Astrocyte (in vitro differentiated cells and primary cell): ENCODE data around the gene CELF5. TPM values are rescaled to one million over a fixed set of nuclear protein-coding genes. Genes with fewer than 3 reads are reported as not detected.
"Not testable (repeated sequence)": the region's sequence is repeated elsewhere in the genome, so short reads cannot be mapped to it uniquely, and the experiment has no call there.

Experiments used
- DNase-seq: peaks from one replicate; pipeline ENCODE4 v3.0.0-alpha.2; 2010; ENCODE audit warnings: low read depth
- FAIRE-seq: peaks from 2 replicates; lab custom pipeline; 2011; peaks lifted over from hg19 to GRCh38; lab: Jason Lieb, UNC
- H2AFZ ChIP-seq: 2 replicates; pipeline ENCODE4 v1.6.0; 2012; ENCODE audit warnings: low read depth, low read length, inconsistent platforms
- H3K27ac ChIP-seq: 2 replicates; pipeline ENCODE4 v1.5.1; 2011; ENCODE audit warnings: low read depth, low read length, inconsistent platforms
- H3K27me3 ChIP-seq: 2 replicates; pipeline ENCODE4 v1.6.0; 2011; ENCODE audit warnings: low read length, inconsistent platforms; ENCODE audit not compliant: insufficient read depth
- H3K36me3 ChIP-seq: 2 replicates; pipeline ENCODE4 v1.5.1; 2011; ENCODE audit warnings: low read length, inconsistent platforms; ENCODE audit not compliant: insufficient read depth
- H3K4me1 ChIP-seq: 2 replicates; pipeline ENCODE4 v1.5.1; 2011; ENCODE audit warnings: low read length, inconsistent platforms; ENCODE audit not compliant: insufficient read depth
- H3K4me2 ChIP-seq: 2 replicates; pipeline ENCODE4 v1.6.0; 2012; ENCODE audit warnings: low read length, inconsistent platforms
- H3K4me3 ChIP-seq: 2 replicates; pipeline ENCODE4 v1.5.1; 2011; ENCODE audit warnings: low read depth, mild to moderate bottlenecking, low read length, inconsistent platforms; ENCODE audit not compliant: insufficient read depth
- H3K79me2 ChIP-seq: 2 replicates; pipeline ENCODE4 v1.6.0; 2012; ENCODE audit warnings: mild to moderate bottlenecking, low read length, inconsistent platforms; ENCODE audit not compliant: insufficient read depth
- H3K9ac ChIP-seq: 2 replicates; pipeline ENCODE4 v1.6.0; 2012; ENCODE audit warnings: mild to moderate bottlenecking, low read length, inconsistent platforms
- H3K9me3 ChIP-seq: 2 replicates; pipeline ENCODE4 v1.5.1; 2012; ENCODE audit warnings: low read depth, mild to moderate bottlenecking, low read length, inconsistent platforms; ENCODE audit not compliant: insufficient read depth
- H4K20me1 ChIP-seq: 2 replicates; pipeline ENCODE4 v1.6.0; 2012; ENCODE audit warnings: low read length, inconsistent platforms; ENCODE audit not compliant: insufficient read depth
- H3K27ac Mint-ChIP-seq: one replicate; pipeline ENCODE4 v1.8.0; 2021; ENCODE audit warnings: mild to moderate bottlenecking, mixed read lengths; ENCODE audit not compliant: unreplicated experiment
- H3K27me3 Mint-ChIP-seq: one replicate; pipeline ENCODE4 v1.8.0; 2021; ENCODE audit warnings: low read depth, mixed read lengths; ENCODE audit not compliant: unreplicated experiment
- H3K36me3 Mint-ChIP-seq: one replicate; pipeline ENCODE4 v1.8.0; 2021; ENCODE audit warnings: low read depth, mixed read lengths; ENCODE audit not compliant: unreplicated experiment
- H3K4me1 Mint-ChIP-seq: one replicate; pipeline ENCODE4 v1.8.0; 2021; ENCODE audit warnings: low read depth, mixed read lengths; ENCODE audit not compliant: unreplicated experiment
- H3K4me3 Mint-ChIP-seq: one replicate; pipeline ENCODE4 v1.8.0; 2021; ENCODE audit warnings: mild to moderate bottlenecking, moderate library complexity, mixed read lengths; ENCODE audit not compliant: unreplicated experiment
- H3K9me3 Mint-ChIP-seq: one replicate; pipeline ENCODE4 v1.8.0; 2021; ENCODE audit warnings: mild to moderate bottlenecking, mixed read lengths; ENCODE audit not compliant: unreplicated experiment
- CTCF ChIP-seq: IDR thresholded peaks from 2 replicates; pipeline ENCODE4 v1.5.1; 2011; ENCODE audit warnings: low read depth, mild to moderate bottlenecking, inconsistent platforms, low read length, moderate library complexity; ENCODE audit not compliant: insufficient read depth
- EZH2 ChIP-seq: IDR thresholded peaks from 2 replicates; pipeline ENCODE4 v1.6.1; 2012; ENCODE audit warnings: mild to moderate bottlenecking, low read length, inconsistent platforms; ENCODE audit not compliant: insufficient read depth
- total RNA-seq: library from RNA; stranded (reverse); gene quantifications from 2 replicates; pipeline ENCODE4 v1.2.1, GENCODE V29; 2021

The CELF5 gene
- total RNA-seq, 1 donor from 2014 or later = 1.2 TPM

GRCh38 chr19:3289971-3290569 lies 65.6 kb downstream of the CELF5 start:
- H3K36me3 Mint-ChIP-seq = no peaks in the 10 kb centered on the region
- H3K4me2 ChIP-seq = no peak overlapping the region
- H3K27me3 Mint-ChIP-seq = peaks cover 22% of the 10 kb centered on the region
- no peak overlapping the region for H2AFZ ChIP-seq
- no peak for FAIRE-seq
- no peak overlapping the region for H3K27ac ChIP-seq
- H3K4me3 ChIP-seq = no peak overlapping the region
- H3K4me3 Mint-ChIP-seq = no peak overlapping the region
- no peaks in the 10 kb centered on the region for H3K79me2 ChIP-seq
- H3K36me3 ChIP-seq = no peaks in the 10 kb centered on the region
- no peaks in the 10 kb centered on the region for H3K4me1 Mint-ChIP-seq
- no peak overlapping the region for H3K27ac Mint-ChIP-seq
- H3K27me3 ChIP-seq = no peaks in the 10 kb centered on the region
- no peak for DNase-seq
- no peaks in the 10 kb centered on the region for H4K20me1 ChIP-seq
- no peaks in the 10 kb centered on the region for H3K4me1 ChIP-seq
- no peaks in the 10 kb centered on the region for H3K9me3 ChIP-seq
- H3K9me3 Mint-ChIP-seq = no peaks in the 10 kb centered on the region
- no peak for TF ChIP-seq EZH2
- no peak for TF ChIP-seq CTCF
- H3K9ac ChIP-seq = no peak overlapping the region

DNA sequence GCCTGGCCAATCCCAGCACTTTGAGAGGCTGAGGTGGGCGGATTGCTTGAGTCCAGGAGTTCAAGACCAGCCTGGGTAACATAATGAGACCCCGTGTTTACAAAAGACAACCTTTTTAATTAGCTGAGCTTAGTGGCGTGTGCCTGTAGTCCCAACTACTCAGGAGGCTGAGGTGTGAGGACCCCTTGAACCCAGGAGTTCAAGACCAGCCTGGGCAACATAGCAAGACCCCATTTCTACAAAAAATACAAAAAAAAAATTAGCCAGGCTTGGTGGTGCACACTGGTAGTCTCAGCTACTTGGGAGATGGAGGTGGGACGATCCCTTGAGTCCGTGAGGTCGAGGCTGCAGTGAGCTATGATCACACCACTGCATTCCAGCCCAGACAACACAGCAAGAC lies 66.4 kb downstream of the CELF5 start:
- H3K36me3 ChIP-seq, H3K36me3 Mint-ChIP-seq, FAIRE-seq, DNase-seq, H3K9ac ChIP-seq, H3K4me3 Mint-ChIP-seq, H3K4me2 ChIP-seq, H3K4me3 ChIP-seq, H3K9me3 ChIP-seq, H3K9me3 Mint-ChIP-seq, H3K79me2 ChIP-seq, H2AFZ ChIP-seq, H3K27ac Mint-ChIP-seq, H3K27me3 ChIP-seq, H3K4me1 Mint-ChIP-seq, H3K4me1 ChIP-seq, H3K27ac ChIP-seq, H4K20me1 ChIP-seq: not testable (repeated sequence)
- peaks cover 22% of the 10 kb centered on the region for H3K27me3 Mint-ChIP-seq

- FAIRE-seq = no peak
- no peaks in the 10 kb centered on the region for H3K4me1 Mint-ChIP-seq
These were observed 67.2 kb downstream of the CELF5 start for GRCh38 chr19:3291644-3292043.

More at GRCh38 chr19:3291644-3292043, 67.2 kb downstream of the CELF5 start:
- Histone ChIP-seq H3K4me3 (no peak overlapping the region), H3K27ac (no peak overlapping the region), H3K36me3 (no peaks in the 10 kb centered on the region), H3K79me2 (no peaks in the 10 kb centered on the region), H3K27me3 (no peaks in the 10 kb centered on the region), H4K20me1 (no peaks in the 10 kb centered on the region), H3K9me3 (no peaks in the 10 kb centered on the region), H3K4me1 (no peaks in the 10 kb centered on the region), H3K9ac (no peak overlapping the region), H3K4me2 (no peak overlapping the region), H2AFZ (no peak overlapping the region)
- Mint-ChIP-seq H3K36me3 (no peaks in the 10 kb centered on the region), H3K27ac (no peak overlapping the region), H3K27me3 (peaks cover 22% of the 10 kb centered on the region), H3K4me3 (no peak overlapping the region), H3K9me3 (no peaks in the 10 kb centered on the region)
- DNase-seq = no peak
- TF ChIP-seq EZH2 (no peak), CTCF (no peak)
